Pancreas (tissue), 10 donors: ENCODE measurements around the gene ADGRG3. TPM values are rescaled to one million over a fixed set of nuclear protein-coding genes. Genes with fewer than 3 reads are reported as not detected.

Source experiments
- ATAC-seq, 4 donors: fragments of 200-7000 bp; cut with Tn5 transposase; one replicate each; pipeline versions ENCODE4 v1.8.0 to v1.9.1; 2020; ENCODE audit warnings: mild to moderate bottlenecking in 4 of 4, moderate library complexity in 4 of 4
- DNase-seq, 6 donors: peaks; one replicate each; pipeline ENCODE4 v3.0.0-alpha.2; 2020
- FAIRE-seq: peaks from 2 replicates; lab custom pipeline; 2012; peaks lifted over from hg19 to GRCh38; lab: Jason Lieb, UNC
- H3K27ac ChIP-seq, 4 donors: fragments of 200-600 bp; sonication (generic); 1 replicate in 3 of 4; 2 replicates in 1 of 4; pipeline versions ENCODE4 v1.5.0 to v1.8.0; 2020
- H3K27me3 ChIP-seq, 4 donors: fragments of 200-600 bp; one replicate each; pipeline ENCODE4 v1.8.0; 2021
- H3K36me3 ChIP-seq, 3 donors: fragments of 200-600 bp; sonication (generic) in 1 of 3; one replicate each; pipeline versions ENCODE4 v1.5.0 to v1.8.0; 2020 to 2021
- H3K4me1 ChIP-seq, 3 donors: fragments of 200-600 bp; one replicate each; pipeline ENCODE4 v1.8.0; 2021
- H3K4me3 ChIP-seq, 4 donors: fragments of 200-600 bp; sonication (generic) in 2 of 4; one replicate each; pipeline versions ENCODE4 v1.5.0 to v1.8.0; 2020 to 2021
- H3K9me3 ChIP-seq, 4 donors: fragments of 200-600 bp; one replicate each; pipeline ENCODE4 v1.8.0; 2021
- WGBS, 2 donors: extraction: QIAGEN DNeasy Blood & Tissue Kit; methylation state at CpG; one replicate each; pipeline ENCODE4 v1.1.7; 2013; 5-methylcytosine and 5-hydroxymethylcytosine counted together
- intact Hi-C, 3 donors: fragments of 100-400 bp; cut with DNase I; formaldehyde crosslinking; loops; one replicate each; pipeline versions ENCODE4 v1.11.1 to v1.14.2; 2022
- polyA plus RNA-seq, 2 donors: library from polyadenylated mRNA; stranded (reverse); fragments of 200-250 nt; gene quantifications; one replicate each; pipeline ENCODE4 v1.2.3, GENCODE V29; 2013
- total RNA-seq, 6 donors: library from RNA; stranded (reverse); fragmentation: NEBNext Ultra II Directional in 4 of 6; extraction: Animal tissue kit (Norgen Biotek cat#: 25700) in 4 of 6; gene quantifications; one replicate each; pipeline versions ENCODE4 v1.2.1 to v1.2.4, GENCODE V29; 2021 to 2023
- TF ChIP-seq, protein P1 (sequence below), 4 donors: fragments of 200-600 bp; sonication (generic) in 3 of 4; IDR thresholded peaks; one replicate each; pipeline versions ENCODE4 v1.5.0 to v1.8.0; 2021; ENCODE audit warnings: antibody characterized with exemption in 4 of 4
- donor health status: healthy with polysubstance abuse.
- donor health status: DM: no; HTN: no; CAD: no; lungs with moderate emphysema.
- donor health status: DM: no; HTN: no; CAD: no.
- donor health status: control.
- donor health status: control.
- donor health status: Bipolar disorder and iron deficiency.
- donor health status: DM: yes; HTN: yes; CAD: no.
- donor health status: DM: no; HTN: no; CAD: no.
- donor health status: DM: no; HTN: no; CAD: no.
- donor health status: DM: yes; HTN: yes; CAD: no.

The ADGRG3 gene
- total and polyA plus RNA-seq, 8 donors, result 0.14 to 0.84 (median 0.53) TPM

- 73 to 74% methylated on average over 13 of the region's 13 CpGs for WGBS, 2 donors
- H3K9me3 ChIP-seq, result no peaks in the 10 kb centered on the region
- no peak for ATAC-seq
- peak in 1 of 6 donors; percentile 33 for DNase-seq
- H3K4me1 ChIP-seq, result peaks cover 0 to 3% (median 2%) of the 10 kb centered on the region in 3 donors
- no peaks in the 10 kb centered on the region for H3K27me3 ChIP-seq
- intact Hi-C loops, result no loop called here
- no peak for FAIRE-seq
- H3K27ac ChIP-seq, result no peak overlapping the region
- no peaks in the 10 kb centered on the region for H3K36me3 ChIP-seq
- TF ChIP-seq, protein P1, sequence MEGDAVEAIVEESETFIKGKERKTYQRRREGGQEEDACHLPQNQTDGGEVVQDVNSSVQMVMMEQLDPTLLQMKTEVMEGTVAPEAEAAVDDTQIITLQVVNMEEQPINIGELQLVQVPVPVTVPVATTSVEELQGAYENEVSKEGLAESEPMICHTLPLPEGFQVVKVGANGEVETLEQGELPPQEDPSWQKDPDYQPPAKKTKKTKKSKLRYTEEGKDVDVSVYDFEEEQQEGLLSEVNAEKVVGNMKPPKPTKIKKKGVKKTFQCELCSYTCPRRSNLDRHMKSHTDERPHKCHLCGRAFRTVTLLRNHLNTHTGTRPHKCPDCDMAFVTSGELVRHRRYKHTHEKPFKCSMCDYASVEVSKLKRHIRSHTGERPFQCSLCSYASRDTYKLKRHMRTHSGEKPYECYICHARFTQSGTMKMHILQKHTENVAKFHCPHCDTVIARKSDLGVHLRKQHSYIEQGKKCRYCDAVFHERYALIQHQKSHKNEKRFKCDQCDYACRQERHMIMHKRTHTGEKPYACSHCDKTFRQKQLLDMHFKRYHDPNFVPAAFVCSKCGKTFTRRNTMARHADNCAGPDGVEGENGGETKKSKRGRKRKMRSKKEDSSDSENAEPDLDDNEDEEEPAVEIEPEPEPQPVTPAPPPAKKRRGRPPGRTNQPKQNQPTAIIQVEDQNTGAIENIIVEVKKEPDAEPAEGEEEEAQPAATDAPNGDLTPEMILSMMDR (IDR thresholded peaks at IDR 0.05), result no peak
- H3K4me3 ChIP-seq, result no peak overlapping the region
Observed at GRCh38 chr16:57730771-57731730, 62.9 kb downstream of the ADGRG3 start.

DNA sequence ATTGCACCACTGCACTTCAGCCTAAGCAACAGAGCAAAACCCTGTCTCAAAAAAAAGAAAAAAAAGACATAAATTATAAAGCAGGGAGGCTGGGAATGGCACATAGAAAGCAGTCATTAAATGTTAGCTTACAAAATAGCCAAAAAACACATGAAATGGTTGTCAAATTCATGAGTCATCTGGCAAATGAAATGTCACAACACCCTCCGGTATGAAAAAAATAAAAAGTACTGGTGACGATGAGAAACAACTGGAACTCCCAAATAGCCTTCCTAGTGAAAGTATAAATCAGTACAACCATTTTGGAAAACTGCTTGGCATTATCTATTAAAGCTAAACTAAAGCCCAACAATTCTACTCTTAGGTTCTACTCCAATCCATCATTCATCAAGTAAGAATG is 63.9 kb downstream of the ADGRG3 start:
- ATAC-seq, result no peak
- Histone ChIP-seq H3K27me3 (no peaks in the 10 kb centered on the region), H3K9me3 (no peaks in the 10 kb centered on the region), H3K4me1 (peaks cover 0 to 11% (median 2%) of the 10 kb centered on the region in 3 donors), H3K4me3 (no peak overlapping the region), H3K27ac (no peak overlapping the region), H3K36me3 (no peaks in the 10 kb centered on the region)
- 75 to 80% methylated on average over 2 of the region's 2 CpGs for WGBS, 2 donors
- TF ChIP-seq, protein P1 (IDR thresholded peaks at IDR 0.05), result no peak
- no peak for DNase-seq
- FAIRE-seq, result no peak
- intact Hi-C loops, result no loop called here

- DNase-seq (peak in 1 of 6 donors; percentile 4), ATAC-seq (no peak), FAIRE-seq (no peak)
- TF ChIP-seq, protein P1 (IDR thresholded peaks at IDR 0.05), result no peak
- Histone ChIP-seq H3K9me3 (no peaks in the 10 kb centered on the region), H3K36me3 (no peaks in the 10 kb centered on the region), H3K4me3 (no peak overlapping the region), H3K27ac (no peak overlapping the region), H3K27me3 (no peaks in the 10 kb centered on the region), H3K4me1 (peaks cover 0 to 14% (median 2%) of the 10 kb centered on the region in 3 donors)
- 77% methylated on average over 2 of the region's 2 CpGs for WGBS, 2 donors
- intact Hi-C loops, result no loop called here
Observed at GRCh38 chr16:57732714-57733113, 64.6 kb downstream of the ADGRG3 start.

DNA sequence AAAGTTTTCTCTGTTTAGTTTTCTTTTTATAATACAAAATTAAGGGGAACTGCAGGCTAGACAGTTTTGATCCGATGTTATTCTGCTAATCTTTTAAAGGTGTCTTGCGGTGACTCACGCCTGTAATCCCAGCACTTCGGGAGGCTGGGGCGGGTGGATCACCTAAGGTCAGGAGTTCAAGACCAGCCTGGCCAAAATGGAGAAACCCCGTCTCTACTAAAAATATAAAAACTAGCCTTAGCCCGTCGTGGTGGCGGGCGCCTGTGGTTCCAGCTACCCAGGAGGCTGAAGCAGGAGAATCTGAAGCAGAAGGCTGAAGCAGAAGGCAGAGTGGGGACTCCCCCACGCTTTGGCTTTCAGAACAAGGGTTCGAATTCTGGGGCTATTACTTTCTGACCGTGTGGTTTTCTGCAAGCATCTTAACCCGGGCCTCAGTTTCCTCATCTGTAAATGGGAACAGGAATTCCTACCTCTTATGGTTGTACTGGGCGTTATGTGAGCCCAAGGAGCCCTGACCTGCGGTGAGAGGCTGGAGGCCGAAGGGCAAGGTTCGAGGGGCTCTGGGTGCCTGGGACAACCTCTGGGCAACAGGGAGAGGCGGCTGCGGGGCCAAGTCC is 66.3 kb downstream of the ADGRG3 start:
- ATAC-seq, result no peak
- TF ChIP-seq, protein P1 (IDR thresholded peaks at IDR 0.05), result no peak

More for the DNA sequence above, 66.3 kb downstream of the ADGRG3 start:
- H3K4me1 ChIP-seq, result peaks cover 0 to 14% (median 2%) of the 10 kb centered on the region in 3 donors
- no peaks in the 10 kb centered on the region for H3K27me3 ChIP-seq
- WGBS, 2 donors, result 42 to 48% methylated on average over 20 of the region's 20 CpGs
- H3K4me3 ChIP-seq, result peak overlapping the region; percentile 50 to 91 (median 75)
- no peaks in the 10 kb centered on the region for H3K9me3 ChIP-seq
- peak overlapping the region; percentile 36 to 85 (median 75) for H3K27ac ChIP-seq
- peak in 2 of 6 donors; percentile 29 to 35 for DNase-seq
- intact Hi-C loops, result no loop called here
- H3K36me3 ChIP-seq, result no peaks in the 10 kb centered on the region
- FAIRE-seq, result no peak
